Measurements from ENCODE around the gene TUBA4A. TPM values are rescaled to one million over a fixed set of nuclear protein-coding genes. Genes with fewer than 3 reads are reported as not detected.
"Not testable (repeated sequence)": the region's sequence is repeated elsewhere in the genome, so short reads cannot be mapped to it uniquely, and the experiment has no call there.

TUBA4A gene
- total RNA-seq, 1 donor from 2014 or later = 312 TPM

DNA sequence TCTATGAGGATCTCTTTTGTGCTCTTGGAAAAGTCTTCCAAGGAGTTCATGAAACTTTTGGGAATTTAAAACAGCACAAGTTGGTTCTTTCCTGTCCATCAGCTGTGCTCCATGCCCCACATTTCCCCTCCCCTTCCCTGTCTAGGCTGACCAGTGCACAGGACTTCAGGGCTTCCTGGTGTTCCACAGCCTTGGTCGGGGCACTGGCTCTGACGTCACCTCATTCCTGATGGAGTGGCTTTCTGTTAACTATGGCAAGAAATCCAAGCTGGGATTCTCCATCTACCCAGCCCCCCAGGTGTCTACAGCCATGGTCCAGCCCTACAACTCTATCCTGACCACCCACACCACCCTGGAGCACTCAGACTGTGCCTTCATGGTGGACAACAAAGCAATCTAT is 17.3 kb upstream of the TUBA4A start:
- intact Hi-C loops (cut with micrococcal nuclease) = no loop called here

DNA sequence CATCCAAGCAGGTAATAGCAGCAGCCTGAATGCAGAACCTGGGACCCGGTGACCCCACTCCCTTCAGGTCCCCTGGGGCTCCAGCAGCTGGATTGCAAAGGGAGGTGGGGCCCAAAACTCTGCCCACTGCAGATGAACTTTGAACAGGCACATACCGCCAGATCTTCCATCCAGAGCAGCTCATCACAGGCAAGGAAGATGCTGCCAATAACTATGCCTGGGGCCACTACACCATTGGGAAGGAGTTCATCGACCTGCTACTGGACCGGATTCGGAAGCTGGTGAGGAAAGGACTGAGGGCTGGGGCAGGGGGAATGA is 16.3 kb upstream of the TUBA4A start:
- intact Hi-C loops (cut with micrococcal nuclease) = no loop called here

- intact Hi-C loops (cut with micrococcal nuclease) = no loop called here
These were observed 15.8 kb upstream of the TUBA4A start for GRCh38 chr2:219269362-219270054.

DNA sequence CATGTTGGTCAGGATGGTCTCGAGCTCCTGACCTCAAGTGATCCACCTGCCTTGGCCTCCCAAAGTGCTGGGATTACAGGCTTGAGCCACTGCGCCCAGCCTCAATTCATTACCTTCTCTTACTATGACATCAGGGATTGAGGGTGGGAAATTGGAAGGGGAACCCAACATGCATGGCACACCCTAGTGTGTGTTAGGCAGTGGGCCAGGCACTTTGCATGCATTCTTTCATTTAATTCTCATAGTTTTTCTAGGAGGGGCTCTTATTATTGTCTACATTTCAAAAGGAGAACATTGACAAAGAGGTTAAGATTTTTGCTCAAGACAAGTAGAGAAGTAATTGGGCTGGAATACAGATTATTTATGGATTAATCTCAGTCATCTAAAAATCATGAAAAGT is 14.6 kb upstream of the TUBA4A start:
- intact Hi-C loops (cut with micrococcal nuclease) = no loop called here

DNA sequence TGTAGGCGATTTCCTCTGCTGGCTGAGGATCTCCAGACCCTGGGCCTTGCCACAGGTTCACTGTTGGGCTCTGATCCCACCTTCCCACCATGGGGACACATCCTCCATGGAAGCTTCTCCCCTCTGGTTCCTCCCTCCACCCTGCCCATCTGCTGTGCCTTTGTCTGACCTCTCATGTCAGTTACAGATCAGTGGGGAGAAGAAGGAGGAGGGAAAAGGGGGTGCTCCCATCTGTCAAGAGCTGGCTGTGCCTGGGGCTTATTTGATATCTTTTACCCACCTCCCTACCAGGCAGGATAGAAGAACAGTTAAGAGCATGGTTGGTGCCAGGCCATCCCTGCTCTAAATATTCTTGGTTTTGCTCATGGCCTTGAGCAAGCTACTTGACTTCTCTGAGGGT is 13.2 kb upstream of the TUBA4A start:
- intact Hi-C loops (cut with micrococcal nuclease) = no loop called here

GRCh38 chr2:219266232-219266631 is 12.5 kb upstream of the TUBA4A start:
- intact Hi-C loops (cut with micrococcal nuclease) = no loop called here

DNA sequence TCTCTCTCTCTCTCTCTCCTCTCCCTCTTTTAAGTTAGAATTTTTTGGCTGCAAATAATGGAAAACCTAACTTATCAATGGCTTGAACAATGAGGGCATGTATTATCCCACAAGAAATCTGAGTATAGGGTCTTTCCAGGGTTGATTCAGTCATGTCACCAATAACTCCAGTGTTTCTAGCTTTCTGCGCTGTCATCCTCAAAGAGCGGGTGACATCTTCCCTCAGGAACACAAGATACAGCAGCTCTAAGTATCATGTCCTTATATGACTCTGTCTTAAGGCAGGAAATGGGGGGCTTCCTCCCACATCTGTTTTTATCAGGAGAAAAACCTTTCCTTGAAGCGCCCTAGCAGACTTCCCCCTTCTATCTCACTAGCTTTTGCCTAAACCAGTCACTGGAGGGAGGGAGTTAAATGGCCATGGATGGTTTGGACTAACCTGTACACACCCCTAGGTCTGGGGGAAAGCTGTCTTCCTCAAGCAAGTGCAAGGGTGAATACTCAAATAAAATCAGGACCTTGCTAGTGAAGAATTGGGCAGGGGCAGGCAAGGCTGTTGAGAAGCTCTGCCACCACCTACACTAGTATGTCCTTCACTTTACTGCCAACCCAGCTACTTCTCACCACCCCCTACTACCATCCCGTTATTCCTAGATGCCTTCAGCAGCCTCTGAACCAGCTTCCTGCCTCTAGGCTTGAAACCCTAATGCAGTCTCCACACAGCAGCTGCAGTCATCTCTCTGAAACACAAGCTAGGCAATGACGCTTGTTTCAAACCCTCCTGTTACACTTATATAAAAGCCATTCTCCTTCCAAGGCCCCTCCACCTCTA is 7.5 kb upstream of the TUBA4A start:
- intact Hi-C loops (cut with micrococcal nuclease) = no loop called here

- intact Hi-C loops (cut with micrococcal nuclease) = not testable (repeated sequence)
These were observed 5.2 kb upstream of the TUBA4A start for GRCh38 chr2:219258942-219259341.

DNA sequence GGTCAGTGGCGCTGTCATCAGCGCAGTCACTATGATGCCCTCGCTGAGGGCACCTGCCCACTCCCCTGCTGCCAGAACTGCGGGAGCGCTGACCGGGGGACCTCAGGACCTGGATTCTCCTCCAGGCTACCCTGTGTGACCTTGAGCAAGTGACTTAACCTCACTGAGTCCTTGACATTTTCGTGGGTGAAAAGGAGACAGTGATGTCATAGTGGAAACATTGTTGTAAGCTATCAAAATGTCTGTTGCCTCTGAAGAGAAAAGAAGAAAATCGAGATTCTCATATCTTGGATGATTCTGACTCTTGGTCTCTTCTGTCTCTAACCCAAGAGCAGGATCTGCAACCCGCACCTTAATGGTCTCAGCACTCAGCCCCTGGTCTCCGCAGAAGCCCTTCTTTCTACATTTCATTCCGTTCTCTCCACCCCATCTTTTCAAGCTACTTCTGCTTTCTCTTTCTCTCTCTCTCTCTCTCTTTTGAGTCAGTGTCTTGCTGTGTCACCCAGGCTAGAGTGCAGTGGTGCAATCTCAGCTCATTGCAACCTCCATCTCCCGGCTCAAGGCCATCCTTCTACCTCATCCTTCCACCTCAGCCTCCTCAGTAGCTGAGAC is 978 bp upstream of the TUBA4A start:
- intact Hi-C loops (cut with micrococcal nuclease) = loop anchor here (1.0 to 5.0 kb wide), 6 partner anchors 41 to 544 kb away; partner anchors contain the start of genes CHPF, GMPPA, NHEJ1 and TTLL4

- intact Hi-C loops (cut with micrococcal nuclease) = loop anchor here (1.0 to 5.0 kb wide), 10 partner anchors 8 to 982 kb away; partner anchors contain the start of genes AAMP, ANKZF1, ATG9A and DNAJB2
These were observed 592 bp downstream of the TUBA4A start, which contains the start of gene TUBA4B for GRCh38 chr2:219252900-219253752. Gene TUBA4B, plus strand, starts transcription at chr2:219253243. Its CDS starts 165 bp downstream, at chr2:219253408.

- intact Hi-C loops (cut with micrococcal nuclease) = loop anchor here (2.0 to 5.0 kb wide), 2 partner anchors 355 to 982 kb away; partner anchors contain the start of genes AAMP and PNKD
These were observed 1.2 kb downstream of the TUBA4A start for GRCh38 chr2:219252570-219252899.

- intact Hi-C loops (cut with micrococcal nuclease) = loop anchor here (2.0 to 5.0 kb wide), 2 partner anchors 355 to 981 kb away; partner anchors contain the start of genes AAMP and PNKD
These were observed 1.6 kb downstream of the TUBA4A start for GRCh38 chr2:219252084-219252483.

DNA sequence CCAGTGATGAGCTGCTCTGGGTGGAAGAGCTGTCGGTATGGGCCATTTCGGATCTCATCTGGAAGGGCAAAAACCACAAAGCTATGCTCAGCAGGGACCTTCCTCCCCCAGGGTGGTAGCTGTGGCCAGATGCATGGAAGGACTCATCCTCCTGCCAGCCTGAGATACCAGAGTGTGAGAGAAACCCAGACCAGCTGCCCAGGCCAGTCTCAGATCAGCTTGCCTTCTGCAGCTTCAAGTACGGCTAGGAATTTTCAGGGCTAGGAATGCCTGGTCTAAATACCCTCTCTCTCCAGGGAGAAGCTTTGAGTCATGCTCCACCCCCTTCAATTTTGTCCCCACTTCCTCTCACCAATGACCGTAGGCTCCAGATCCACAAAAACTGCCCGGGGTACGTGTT is 2.1 kb downstream of the TUBA4A start:
- intact Hi-C loops (cut with micrococcal nuclease) = loop anchor here (2.0 to 5.0 kb wide), 2 partner anchors 354 to 981 kb away; partner anchors contain the start of genes AAMP and PNKD

DNA sequence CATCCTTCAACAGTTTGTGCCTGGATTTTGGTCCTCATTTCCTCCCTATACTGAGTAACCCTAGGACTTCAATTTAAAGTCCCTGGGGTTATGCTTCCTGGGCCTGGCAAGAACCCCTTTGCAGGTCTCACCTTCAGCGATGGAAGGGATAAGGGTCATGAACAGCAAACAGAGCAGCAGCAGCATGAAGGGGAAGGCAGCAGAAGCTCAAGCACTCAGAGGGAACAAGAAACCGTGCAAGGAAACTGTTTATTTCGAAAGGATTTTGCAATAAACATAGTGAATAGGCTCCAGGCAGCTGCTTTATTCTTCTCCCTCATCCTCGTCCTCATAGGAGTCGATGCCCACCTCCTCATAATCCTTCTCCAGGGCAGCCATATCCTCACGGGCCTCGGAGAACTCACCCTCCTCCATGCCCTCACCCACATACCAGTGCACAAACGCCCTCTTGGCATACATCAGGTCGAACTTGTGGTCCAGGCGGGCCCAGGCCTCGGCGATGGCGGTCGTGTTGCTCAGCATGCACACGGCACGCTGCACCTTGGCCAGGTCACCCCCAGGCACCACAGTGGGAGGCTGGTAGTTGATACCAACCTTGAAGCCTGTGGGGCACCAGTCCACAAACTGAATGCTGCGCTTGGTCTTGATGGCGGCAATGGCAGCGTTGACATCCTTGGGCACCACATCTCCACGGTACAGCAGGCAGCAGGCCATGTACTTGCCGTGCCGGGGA is 3.5 kb downstream of the TUBA4A start:
- intact Hi-C loops (cut with micrococcal nuclease) = loop anchor here (5.0 kb wide), 1 partner anchor 353 kb away; no protein-coding TSS in a partner anchor

DNA sequence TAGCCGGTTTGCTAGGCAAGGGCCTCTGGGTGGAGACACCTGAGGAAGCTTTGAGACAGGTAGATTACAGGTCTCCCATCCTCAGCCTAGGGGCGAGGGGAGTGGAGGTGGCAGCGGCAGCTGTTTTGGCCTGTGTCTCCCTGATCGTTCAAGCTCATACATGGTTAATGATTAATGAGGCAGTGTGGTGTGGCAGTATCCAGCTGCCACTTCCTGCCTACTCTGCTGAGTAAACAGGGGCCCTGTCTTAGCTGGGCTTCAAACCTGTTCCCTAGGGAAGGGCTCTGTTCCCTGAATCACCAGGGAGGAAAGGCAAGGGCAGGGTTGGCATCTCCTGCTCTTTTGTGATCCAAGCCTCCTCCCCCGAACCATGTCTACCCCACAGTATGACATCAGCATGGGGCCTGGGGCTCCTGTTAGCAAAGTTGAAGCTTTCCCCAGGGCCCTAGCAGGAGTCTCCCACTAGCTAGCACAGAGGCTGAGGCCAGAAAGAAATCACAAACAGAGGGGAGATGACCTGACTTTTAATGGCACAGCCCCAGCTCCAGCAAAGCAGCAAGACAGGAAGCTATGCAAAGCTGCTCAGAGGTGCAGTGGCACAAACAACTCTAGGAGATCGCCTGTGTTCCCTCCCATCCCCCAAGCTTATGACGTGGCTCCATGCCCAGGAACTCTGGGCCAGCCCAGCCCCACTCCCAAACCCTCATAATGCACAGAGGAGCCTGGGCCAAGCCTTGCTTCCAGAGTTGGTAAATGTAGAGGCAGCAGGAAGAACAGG is 4.3 kb downstream of the TUBA4A start:
- intact Hi-C loops (cut with micrococcal nuclease) = loop anchor here (1.0 to 10.0 kb wide), 2 partner anchors 20 to 685 kb away; partner anchors contain the start of genes ANKZF1, ATG9A, CNOT9 and USP37

DNA sequence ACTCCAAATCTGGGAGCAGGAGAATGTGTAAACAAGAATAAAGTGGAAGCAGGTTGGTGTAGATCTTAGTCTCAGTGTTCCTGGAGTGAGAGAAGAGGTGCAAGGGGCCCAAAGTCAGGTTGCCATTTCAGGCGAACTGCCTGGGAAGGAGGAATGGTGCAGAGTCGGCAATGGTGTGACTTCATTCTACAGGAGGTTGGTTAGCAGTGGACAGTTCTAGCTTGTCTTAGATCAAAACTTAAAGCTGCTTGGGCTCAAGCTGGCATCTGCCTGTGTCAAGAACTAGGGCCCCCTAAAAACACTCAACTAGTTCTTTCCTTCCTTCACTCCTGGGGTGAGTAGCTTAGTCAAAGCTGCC is 4.9 kb downstream of the TUBA4A start:
- intact Hi-C loops (cut with micrococcal nuclease) = loop anchor here (1.0 to 10.0 kb wide), 2 partner anchors 20 to 684 kb away; partner anchors contain the start of genes ANKZF1, ATG9A, CNOT9 and USP37

- intact Hi-C loops (cut with micrococcal nuclease) = loop anchor here (10.0 kb wide), 1 partner anchor 683 kb away; the partner anchor contains the start of genes CNOT9 and USP37
These were observed 5.8 kb downstream of the TUBA4A start for GRCh38 chr2:219247678-219248642.

- intact Hi-C loops (cut with micrococcal nuclease) = loop anchor here (10.0 kb wide), 1 partner anchor 682 kb away; the partner anchor contains the start of genes CNOT9 and USP37
These were observed 7.2 kb downstream of the TUBA4A start for GRCh38 chr2:219246559-219246958.
